ENCODE results near the gene PPP1R37.

PPP1R37 gene

DNA sequence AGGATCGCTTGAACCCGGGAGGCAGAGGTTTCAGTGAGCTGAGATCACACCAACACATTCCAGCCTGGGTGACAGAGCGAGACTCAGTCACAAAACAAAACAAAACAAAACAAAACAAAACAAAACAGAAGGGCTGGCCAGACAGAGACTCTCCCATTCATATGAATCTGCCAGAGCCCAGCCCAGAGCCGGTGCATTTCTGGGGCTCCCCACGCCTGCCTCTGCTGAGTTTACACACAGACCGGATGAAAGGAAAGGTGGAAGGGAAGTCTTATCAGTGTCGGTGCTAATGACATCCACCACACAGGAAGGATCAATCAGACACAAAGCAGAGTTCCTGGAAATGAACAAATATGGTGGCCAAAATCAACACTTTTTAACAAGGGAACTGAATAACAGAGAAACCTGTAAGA lies 78.2 kb downstream of the PPP1R37 start:
- H3K4me3 ChIP-seq (ENCODE audit: low read length), result no peak overlapping the region
- peak; percentile 46 for DNase-seq (ENCODE audit: low read depth)
- no peak for TF ChIP-seq CTCF (IDR thresholded peaks at IDR 0.05; ENCODE audit: insufficient read depth, low read depth, low read length, missing control alignments)

- no peak overlapping the region for H3K4me3 ChIP-seq (ENCODE audit: low read length)
- no peak for DNase-seq (ENCODE audit: low read depth)
Observed at GRCh38 chr19:45172173-45172572, 79.2 kb downstream of the PPP1R37 start.

DNA sequence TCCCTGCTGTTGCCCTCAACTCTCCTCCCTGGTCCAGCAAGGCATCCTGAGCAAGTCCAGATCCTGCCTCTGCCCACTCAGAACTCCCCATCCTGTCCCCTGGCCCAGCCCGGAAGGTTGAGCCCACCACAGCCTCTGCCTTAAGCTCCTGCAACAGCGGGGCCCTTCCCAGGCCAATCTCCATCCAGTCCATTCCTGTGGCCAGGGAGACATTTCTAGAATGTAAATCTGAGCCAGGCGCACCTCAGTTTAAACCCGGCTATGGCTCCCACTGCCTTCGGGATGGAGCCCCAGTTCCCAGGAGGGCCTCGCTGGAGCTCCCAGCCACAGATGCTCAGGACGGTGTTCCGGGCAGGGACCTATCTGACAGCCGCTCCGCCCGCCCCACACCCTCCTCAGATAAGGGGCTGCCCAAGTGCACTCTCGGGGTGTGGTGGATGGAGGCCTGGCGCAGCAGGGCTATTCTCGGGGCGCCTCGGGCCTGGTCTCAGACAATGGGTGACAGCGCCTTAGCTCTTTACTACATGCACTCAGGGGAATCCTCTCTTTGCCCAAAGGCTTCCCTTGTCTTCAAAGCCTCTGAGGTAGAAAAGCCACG lies 79.7 kb downstream of the PPP1R37 start:
- no peak for TF ChIP-seq CTCF (IDR thresholded peaks at IDR 0.05; ENCODE audit: insufficient read depth, low read depth, low read length, missing control alignments)
- DNase-seq (ENCODE audit: low read depth), result no peak
- H3K4me3 ChIP-seq (ENCODE audit: low read length), result no peak overlapping the region

More at GRCh38 chr19:45172173-45172572, 79.2 kb downstream of the PPP1R37 start:
- TF ChIP-seq CTCF (IDR thresholded peaks at IDR 0.05; ENCODE audit: insufficient read depth, low read depth, low read length, missing control alignments), result no peak

- no peak for TF ChIP-seq CTCF (IDR thresholded peaks at IDR 0.05; ENCODE audit: insufficient read depth, low read depth, low read length, missing control alignments)
- DNase-seq (ENCODE audit: low read depth), result no peak
- no peak overlapping the region for H3K4me3 ChIP-seq (ENCODE audit: low read length)
Observed at GRCh38 chr19:45173816-45174215, 80.8 kb downstream of the PPP1R37 start.

DNA sequence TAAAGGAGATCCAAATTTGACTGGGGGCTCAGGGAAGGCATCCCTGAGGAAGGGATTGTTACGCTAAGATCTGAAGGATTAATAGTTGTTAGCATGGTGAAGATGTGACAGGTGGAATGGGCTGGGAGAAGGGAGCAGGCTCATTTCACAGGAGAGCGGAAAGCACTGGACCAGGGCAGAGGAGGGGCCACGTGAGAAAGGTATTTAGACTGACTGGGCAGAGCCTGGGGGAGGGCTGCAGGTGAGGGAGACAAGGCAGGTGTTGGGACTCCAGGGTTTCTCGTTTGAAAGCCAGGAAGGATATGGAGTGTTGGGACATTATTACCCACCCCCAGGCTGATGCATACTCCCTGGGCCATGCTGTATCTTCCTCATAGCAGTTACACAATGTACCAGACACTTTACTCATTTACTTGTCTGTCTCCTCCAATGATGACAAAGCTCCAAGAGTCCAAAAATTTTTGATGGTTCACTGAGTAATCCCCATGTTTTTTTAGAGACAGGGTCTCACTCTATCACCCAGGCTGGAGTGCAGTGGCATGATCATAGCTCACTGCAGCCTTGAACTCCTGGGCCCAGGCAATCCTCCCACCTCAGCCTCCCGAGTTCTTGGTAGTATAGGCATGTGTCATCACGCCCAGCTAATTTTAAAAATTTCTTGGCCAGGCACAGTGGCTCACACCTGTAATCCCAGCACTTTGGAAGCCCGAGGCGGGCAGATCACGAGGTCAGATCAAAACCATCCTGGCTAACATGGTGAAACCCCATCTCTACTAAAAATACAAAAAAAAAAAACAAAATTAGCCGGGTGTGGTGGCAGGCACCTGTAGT lies 82.8 kb downstream of the PPP1R37 start:
- no peak for TF ChIP-seq CTCF (IDR thresholded peaks at IDR 0.05; ENCODE audit: insufficient read depth, low read depth, low read length, missing control alignments)
- H3K4me3 ChIP-seq (ENCODE audit: low read length), result no peak overlapping the region
- peak; percentile 89 for DNase-seq (ENCODE audit: low read depth)

- H3K4me3 ChIP-seq (ENCODE audit: low read length), result peak within 1 kb of the TSS; percentile 97
- peak; percentile 97 for DNase-seq (ENCODE audit: low read depth)
- TF ChIP-seq CTCF (IDR thresholded peaks at IDR 0.05; ENCODE audit: insufficient read depth, low read depth, low read length, missing control alignments), result no peak
Observed at GRCh38 chr19:45177817-45178261, 84.9 kb downstream of the PPP1R37 start, which contains the start of gene TRAPPC6A. TRAPPC6A (minus strand) TSS chr19:45178237; CDS start chr19:45178218, 19 bp downstream.
